Stimulated activated memory B cell treated with anti-CD40 and anti-IgM and Interleukin-4, amounts not matched to agents 10 μg/mL and 1 μg/mL and 100 μg/mL, for 72 hours (primary cell): ENCODE results near the gene PPP4C.
"Not testable (repeated sequence)": the region's sequence is repeated elsewhere in the genome, so short reads cannot be mapped to it uniquely, and the experiment has no call there.

Experiments used
- ATAC-seq: fragments of 150-1000 bp; cut with Tn5 transposase; 2 replicates; pipeline ENCODE4 v1.10.0; 2021
- H3K27ac Mint-ChIP-seq: one replicate; pipeline ENCODE4 v1.8.0; 2022; ENCODE audit warnings: mild to moderate bottlenecking, mixed read lengths
- H3K27me3 Mint-ChIP-seq: one replicate; pipeline ENCODE4 v1.8.0; 2022; ENCODE audit warnings: mixed read lengths
- H3K36me3 Mint-ChIP-seq: one replicate; pipeline ENCODE4 v1.8.0; 2022; ENCODE audit warnings: mixed read lengths
- H3K4me1 Mint-ChIP-seq: one replicate; pipeline ENCODE4 v1.8.0; 2022; ENCODE audit warnings: mixed read lengths
- H3K4me3 Mint-ChIP-seq: one replicate; pipeline ENCODE4 v1.8.0; 2022; ENCODE audit warnings: mild to moderate bottlenecking, moderate library complexity, mixed read lengths
- H3K9me3 Mint-ChIP-seq: one replicate; pipeline ENCODE4 v1.8.0; 2022; ENCODE audit warnings: mixed read lengths

PPP4C gene

DNA sequence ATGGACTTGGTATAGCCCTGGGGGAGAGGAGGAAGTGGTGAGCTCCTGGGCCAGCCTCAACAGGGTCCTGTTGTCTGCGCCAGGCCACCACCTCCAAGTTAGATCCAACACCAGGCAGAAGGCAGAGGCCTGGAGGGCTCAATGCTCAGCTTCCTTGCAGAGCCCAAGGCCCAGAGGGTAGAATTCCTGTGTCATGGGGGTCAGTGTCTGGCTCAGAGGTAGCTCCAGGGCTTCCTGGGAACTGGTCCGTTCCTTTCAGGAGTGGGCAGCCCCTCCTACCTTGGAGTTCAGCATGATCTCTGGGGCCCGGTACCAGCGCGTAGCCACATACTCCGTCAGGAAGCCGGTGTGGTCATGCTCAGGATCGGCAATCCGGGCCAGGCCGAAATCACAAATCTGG is 42.0 kb downstream of the PPP4C start:
- no peak for ATAC-seq
- Mint-ChIP-seq H3K27me3 (no peaks in the 10 kb centered on the region), H3K4me1 (peaks cover 46% of the 10 kb centered on the region), H3K36me3 (peaks cover 20% of the 10 kb centered on the region), H3K9me3 (no peaks in the 10 kb centered on the region), H3K4me3 (no peak overlapping the region), H3K27ac (no peak overlapping the region)

DNA sequence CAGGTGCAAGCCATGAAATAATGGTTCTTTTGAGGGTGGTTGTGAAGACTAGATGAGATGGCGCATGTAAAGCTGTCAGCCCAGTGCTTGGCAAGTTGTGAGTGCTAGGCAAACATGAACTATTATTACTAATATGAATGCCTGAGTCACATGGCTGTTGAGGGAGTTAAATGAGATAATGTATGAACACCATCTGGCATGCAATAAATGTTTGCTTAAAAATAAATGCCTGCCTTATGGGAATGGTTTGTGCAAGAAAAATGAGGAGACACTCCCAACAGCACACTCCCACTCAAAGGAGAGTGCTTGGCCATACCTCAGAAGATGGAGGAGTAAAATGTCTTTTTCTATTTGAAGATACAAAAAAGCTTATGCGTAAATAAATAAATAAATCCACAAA is 43.6 kb downstream of the PPP4C start:
- Mint-ChIP-seq H3K27ac (peak overlapping the region; percentile 59), H3K4me3 (no peak overlapping the region)

GRCh38 chr16:30120340-30121105 is 44.7 kb downstream of the PPP4C start:
- peak overlapping the region; percentile 59 for H3K27ac Mint-ChIP-seq
- peaks cover 27% of the 10 kb centered on the region for H3K4me1 Mint-ChIP-seq
- H3K27me3 Mint-ChIP-seq = no peaks in the 10 kb centered on the region
- no peak for ATAC-seq
- peaks cover 7% of the 10 kb centered on the region for H3K36me3 Mint-ChIP-seq
- no peak overlapping the region for H3K4me3 Mint-ChIP-seq
- H3K9me3 Mint-ChIP-seq = no peaks in the 10 kb centered on the region

More for the DNA sequence above, 43.6 kb downstream of the PPP4C start:
- Mint-ChIP-seq H3K9me3 (no peaks in the 10 kb centered on the region), H3K36me3 (peaks cover 11% of the 10 kb centered on the region), H3K27me3 (no peaks in the 10 kb centered on the region), H3K4me1 (peaks cover 38% of the 10 kb centered on the region)
- no peak for ATAC-seq

DNA sequence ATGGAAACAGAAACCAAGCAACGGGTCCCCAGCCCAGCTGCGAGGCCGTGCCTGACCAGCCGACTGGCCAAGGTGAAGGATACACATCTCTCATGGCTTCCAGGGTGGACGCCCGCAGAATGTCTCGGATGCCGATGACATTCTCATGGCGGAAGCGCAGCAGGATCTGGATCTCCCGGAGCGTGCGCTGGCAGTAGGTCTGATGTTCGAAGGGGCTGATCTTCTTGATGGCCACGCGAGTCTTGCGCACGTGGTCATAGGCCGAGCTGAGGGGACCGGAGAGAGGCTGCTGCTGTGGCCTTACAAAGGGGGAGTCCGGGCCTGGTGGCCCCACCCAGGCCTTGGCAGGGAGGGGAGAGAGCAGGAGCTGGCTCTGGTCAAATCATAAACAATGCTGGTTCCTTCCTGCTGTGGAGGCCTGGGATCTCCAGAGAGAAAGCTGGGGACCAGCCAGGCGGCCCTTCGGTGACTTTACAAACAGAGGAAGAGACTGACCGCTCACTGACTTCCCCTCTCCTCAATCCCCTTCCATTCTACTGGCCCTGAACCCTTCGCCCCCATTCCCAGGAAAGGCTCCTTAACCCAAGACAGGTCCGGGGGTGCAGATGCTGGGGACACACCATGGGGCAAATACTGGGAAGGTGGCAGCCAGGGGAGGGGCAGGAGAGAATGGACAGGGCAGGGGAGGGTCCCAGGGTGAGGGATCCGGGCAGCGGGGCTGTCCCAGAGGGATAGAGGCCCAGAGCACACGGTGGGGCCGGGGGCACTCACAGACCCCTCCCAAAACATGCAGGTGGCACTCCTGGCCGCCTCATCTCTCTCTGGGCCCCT is 46.2 kb downstream of the PPP4C start:
- H3K4me3 Mint-ChIP-seq = peak overlapping the region; percentile 90
- H3K4me1 Mint-ChIP-seq = peaks cover 33% of the 10 kb centered on the region
- H3K27me3 Mint-ChIP-seq = no peaks in the 10 kb centered on the region
- H3K9me3 Mint-ChIP-seq = no peaks in the 10 kb centered on the region
- no peak for ATAC-seq
- peaks cover 7% of the 10 kb centered on the region for H3K36me3 Mint-ChIP-seq
- peak overlapping the region; percentile 90 for H3K27ac Mint-ChIP-seq

GRCh38 chr16:30122604-30123160 is 46.9 kb downstream of the PPP4C start:
- Mint-ChIP-seq H3K27me3 (no peaks in the 10 kb centered on the region), H3K4me3 (peak overlapping the region; percentile 90), H3K36me3 (peaks cover 7% of the 10 kb centered on the region), H3K9me3 (no peaks in the 10 kb centered on the region), H3K27ac (peak overlapping the region; percentile 90), H3K4me1 (peaks cover 38% of the 10 kb centered on the region)
- peak; percentile 28 for ATAC-seq

- H3K4me3 Mint-ChIP-seq = no peak overlapping the region
- H3K27me3 Mint-ChIP-seq = no peaks in the 10 kb centered on the region
- no peak for ATAC-seq
- H3K27ac Mint-ChIP-seq = no peak overlapping the region
- H3K36me3 Mint-ChIP-seq = no peaks in the 10 kb centered on the region
- H3K9me3 Mint-ChIP-seq = no peaks in the 10 kb centered on the region
- H3K4me1 Mint-ChIP-seq = peaks cover 36% of the 10 kb centered on the region
Measured at GRCh38 chr16:30124985-30125379, 49.2 kb downstream of the PPP4C start.

GRCh38 chr16:30125690-30126089 is 49.9 kb downstream of the PPP4C start:
- H3K4me3 Mint-ChIP-seq, H3K27ac Mint-ChIP-seq, ATAC-seq, H3K36me3 Mint-ChIP-seq, H3K9me3 Mint-ChIP-seq, H3K27me3 Mint-ChIP-seq: not testable (repeated sequence)
- H3K4me1 Mint-ChIP-seq = peaks cover 29% of the 10 kb centered on the region

DNA sequence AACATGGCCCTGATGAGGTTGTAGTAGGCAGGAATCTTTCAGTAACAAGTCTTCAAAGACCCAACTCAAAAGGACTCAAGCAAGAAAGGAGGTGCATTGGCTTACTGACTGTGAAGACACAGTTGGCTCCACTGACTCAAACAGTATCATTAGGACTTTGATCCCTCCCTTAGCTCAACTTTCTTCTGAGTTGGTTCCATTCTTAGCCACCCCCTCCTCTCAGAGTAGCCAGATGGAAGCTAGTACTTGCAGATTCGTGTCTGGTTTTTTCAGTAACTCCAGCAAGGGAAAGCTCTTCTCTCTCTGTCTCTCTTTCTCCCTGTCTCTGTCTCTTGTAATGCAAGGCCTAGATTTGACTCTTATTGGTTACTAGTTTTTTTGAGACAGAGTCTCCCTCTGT is 52.2 kb downstream of the PPP4C start:
- H3K27me3 Mint-ChIP-seq = no peaks in the 10 kb centered on the region
- no peaks in the 10 kb centered on the region for H3K9me3 Mint-ChIP-seq
- peaks cover 13% of the 10 kb centered on the region for H3K4me1 Mint-ChIP-seq
- H3K4me3 Mint-ChIP-seq = no peak overlapping the region
- no peaks in the 10 kb centered on the region for H3K36me3 Mint-ChIP-seq
- no peak for ATAC-seq
- no peak overlapping the region for H3K27ac Mint-ChIP-seq

- H3K9me3 Mint-ChIP-seq = no peaks in the 10 kb centered on the region
- H3K27ac Mint-ChIP-seq = no peak overlapping the region
- peaks cover 5% of the 10 kb centered on the region for H3K4me1 Mint-ChIP-seq
- no peaks in the 10 kb centered on the region for H3K36me3 Mint-ChIP-seq
- no peak for ATAC-seq
- no peak overlapping the region for H3K4me3 Mint-ChIP-seq
- no peaks in the 10 kb centered on the region for H3K27me3 Mint-ChIP-seq
Measured at GRCh38 chr16:30131869-30132475, 56.2 kb downstream of the PPP4C start.

- ATAC-seq = no peak
- H3K36me3 Mint-ChIP-seq = no peaks in the 10 kb centered on the region
- H3K27me3 Mint-ChIP-seq = no peaks in the 10 kb centered on the region
- no peak overlapping the region for H3K4me3 Mint-ChIP-seq
- no peaks in the 10 kb centered on the region for H3K9me3 Mint-ChIP-seq
- H3K27ac Mint-ChIP-seq = no peak overlapping the region
- no peaks in the 10 kb centered on the region for H3K4me1 Mint-ChIP-seq
Measured at GRCh38 chr16:30132591-30132990, 56.8 kb downstream of the PPP4C start.
